ENCODE data around the gene CPT1B.

The CPT1B gene

DNA sequence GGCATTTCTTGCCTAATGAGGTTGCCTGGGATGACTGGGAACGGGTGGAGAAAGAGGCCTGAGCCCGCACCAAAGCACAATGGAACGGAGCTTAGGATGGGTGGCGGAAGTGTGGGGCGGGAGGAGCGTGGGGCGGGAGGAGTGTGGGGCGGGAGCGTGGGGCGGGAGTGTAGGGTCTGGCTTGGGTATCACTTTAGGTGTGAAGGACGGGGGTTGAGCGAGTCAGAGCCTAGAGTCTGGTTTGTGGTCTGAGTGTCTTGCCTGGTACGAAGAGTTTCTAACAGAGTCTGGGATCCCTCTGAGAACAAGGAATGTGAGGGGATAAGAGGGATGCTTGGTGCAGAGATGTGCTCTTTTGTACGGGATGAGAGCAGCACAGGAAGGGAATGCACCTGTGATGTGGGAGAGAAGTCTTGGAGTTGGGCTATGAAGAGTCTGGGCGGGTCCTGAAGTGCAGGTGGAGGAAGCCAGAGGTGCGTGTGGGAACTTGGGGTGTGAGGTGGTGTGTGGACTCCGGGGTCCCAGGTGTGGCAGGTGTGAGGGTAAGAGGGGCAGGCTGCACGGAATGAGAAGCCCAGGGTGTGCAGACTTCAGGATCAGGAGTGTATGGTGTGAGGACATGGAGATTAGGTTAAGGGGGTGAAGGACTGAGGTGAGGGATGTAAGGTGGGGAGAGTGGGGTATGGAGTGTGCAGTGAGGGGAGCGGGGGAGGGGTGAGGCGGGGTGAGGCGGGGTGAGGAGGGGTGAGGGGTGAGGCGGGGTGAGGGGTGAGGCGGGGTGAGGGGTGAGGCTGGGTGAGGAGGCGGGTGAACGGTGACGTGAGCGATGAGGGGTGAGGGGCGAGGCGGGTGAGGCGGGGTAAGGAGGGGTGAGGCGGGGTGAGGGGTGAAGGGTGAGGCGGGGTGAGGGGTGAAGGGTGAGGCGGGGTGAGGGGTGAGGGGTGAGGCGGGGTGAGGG is 16.5 kb downstream of the CPT1B start:
- no peak overlapping the region for H3K4me3 ChIP-seq (ENCODE audit: low read length)
- H3K9ac ChIP-seq (ENCODE audit: low read length), result no peak overlapping the region
- no peaks in the 10 kb centered on the region for H3K4me1 ChIP-seq (ENCODE audit: control insufficient read depth, low read depth, low read length)
- no peaks in the 10 kb centered on the region for H3K36me3 ChIP-seq (ENCODE audit: control insufficient read depth, low read depth, low read length)
- H3K9me3 ChIP-seq (ENCODE audit: control insufficient read depth, low read depth, low read length), result no peaks in the 10 kb centered on the region
- H3K27ac ChIP-seq (ENCODE audit: low read length), result no peak overlapping the region
- peaks cover 16% of the 10 kb centered on the region for H3K27me3 ChIP-seq (ENCODE audit: control insufficient read depth, insufficient read depth, low read length)

DNA sequence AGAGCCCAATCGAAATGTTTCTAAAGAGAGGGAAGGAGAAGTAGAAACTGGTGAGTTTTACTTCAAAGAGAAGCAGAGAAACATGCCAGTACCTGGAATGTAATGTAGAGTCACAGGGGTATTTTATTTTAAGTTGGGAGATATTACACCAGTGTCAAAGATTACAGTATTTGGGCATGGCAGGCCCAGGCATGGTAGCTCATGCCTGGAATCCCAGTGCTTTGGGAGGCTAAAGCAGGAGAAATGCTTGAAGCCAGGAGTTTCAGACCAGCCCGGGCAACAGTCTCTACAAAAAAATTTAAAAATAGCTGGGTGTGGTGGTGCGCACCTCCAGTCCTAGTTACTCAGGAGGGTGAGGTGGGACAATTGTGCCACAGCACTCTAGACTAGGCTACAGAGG is 18.2 kb downstream of the CPT1B start:
- peaks cover 16% of the 10 kb centered on the region for H3K27me3 ChIP-seq (ENCODE audit: control insufficient read depth, insufficient read depth, low read length)
- H3K36me3 ChIP-seq (ENCODE audit: control insufficient read depth, low read depth, low read length), result no peaks in the 10 kb centered on the region
- H3K4me3 ChIP-seq (ENCODE audit: low read length), result no peak overlapping the region
- H3K9me3 ChIP-seq (ENCODE audit: control insufficient read depth, low read depth, low read length), result no peaks in the 10 kb centered on the region
- H3K27ac ChIP-seq (ENCODE audit: low read length), result no peak overlapping the region
- peaks cover 3% of the 10 kb centered on the region for H3K4me1 ChIP-seq (ENCODE audit: control insufficient read depth, low read depth, low read length)
- H3K9ac ChIP-seq (ENCODE audit: low read length), result no peak overlapping the region

DNA sequence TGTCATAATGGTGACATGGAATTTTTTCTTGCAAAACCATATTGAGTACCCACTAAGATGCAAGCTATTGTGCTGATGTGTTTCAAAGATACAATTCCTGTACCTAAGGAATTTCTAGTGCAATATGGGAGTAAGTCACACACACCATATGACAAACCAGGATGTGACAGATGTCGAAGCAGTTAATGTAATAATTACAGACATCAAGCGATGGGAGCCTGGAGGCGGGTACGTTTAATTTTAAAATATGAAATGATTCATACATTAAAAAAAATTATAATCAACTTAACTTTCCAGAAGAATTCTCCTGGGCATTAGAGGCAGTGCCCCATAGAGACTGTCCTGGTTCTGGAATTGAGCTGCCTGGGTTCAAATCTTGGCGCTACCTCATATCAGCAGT is 21.5 kb downstream of the CPT1B start:
- Histone ChIP-seq H3K9ac (ENCODE audit: low read length) (no peak overlapping the region), H3K4me1 (ENCODE audit: control insufficient read depth, low read depth, low read length) (peaks cover 3% of the 10 kb centered on the region), H3K36me3 (ENCODE audit: control insufficient read depth, low read depth, low read length) (no peaks in the 10 kb centered on the region), H3K27ac (ENCODE audit: low read length) (no peak overlapping the region), H3K9me3 (ENCODE audit: control insufficient read depth, low read depth, low read length) (no peaks in the 10 kb centered on the region), H3K27me3 (ENCODE audit: control insufficient read depth, insufficient read depth, low read length) (no peaks in the 10 kb centered on the region), H3K4me3 (ENCODE audit: low read length) (no peak overlapping the region)

DNA sequence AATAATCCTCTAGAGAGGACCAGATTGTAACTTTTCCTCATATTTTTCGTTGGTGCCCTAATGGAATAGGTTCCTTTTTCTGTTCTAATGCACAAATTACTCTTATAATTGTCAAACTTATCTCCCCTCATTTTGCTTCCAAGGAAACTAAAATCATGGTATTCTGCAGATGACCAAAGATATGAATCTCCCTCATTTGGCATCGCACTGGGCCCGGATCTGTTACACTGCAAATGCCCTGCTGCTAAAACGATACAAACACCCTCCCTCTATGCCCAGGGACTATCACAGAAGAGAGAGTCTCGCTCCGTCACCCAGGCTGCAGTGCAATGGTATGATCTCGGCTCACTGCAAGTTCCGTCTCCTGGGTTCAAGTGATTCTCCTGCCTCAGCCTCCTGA is 24.9 kb downstream of the CPT1B start:
- Histone ChIP-seq H3K27ac (ENCODE audit: low read length) (no peak overlapping the region), H3K4me3 (ENCODE audit: low read length) (no peak overlapping the region), H3K27me3 (ENCODE audit: control insufficient read depth, insufficient read depth, low read length) (no peaks in the 10 kb centered on the region), H3K9ac (ENCODE audit: low read length) (no peak overlapping the region), H3K36me3 (ENCODE audit: control insufficient read depth, low read depth, low read length) (no peaks in the 10 kb centered on the region), H3K9me3 (ENCODE audit: control insufficient read depth, low read depth, low read length) (no peaks in the 10 kb centered on the region), H3K4me1 (ENCODE audit: control insufficient read depth, low read depth, low read length) (peaks cover 3% of the 10 kb centered on the region)

DNA sequence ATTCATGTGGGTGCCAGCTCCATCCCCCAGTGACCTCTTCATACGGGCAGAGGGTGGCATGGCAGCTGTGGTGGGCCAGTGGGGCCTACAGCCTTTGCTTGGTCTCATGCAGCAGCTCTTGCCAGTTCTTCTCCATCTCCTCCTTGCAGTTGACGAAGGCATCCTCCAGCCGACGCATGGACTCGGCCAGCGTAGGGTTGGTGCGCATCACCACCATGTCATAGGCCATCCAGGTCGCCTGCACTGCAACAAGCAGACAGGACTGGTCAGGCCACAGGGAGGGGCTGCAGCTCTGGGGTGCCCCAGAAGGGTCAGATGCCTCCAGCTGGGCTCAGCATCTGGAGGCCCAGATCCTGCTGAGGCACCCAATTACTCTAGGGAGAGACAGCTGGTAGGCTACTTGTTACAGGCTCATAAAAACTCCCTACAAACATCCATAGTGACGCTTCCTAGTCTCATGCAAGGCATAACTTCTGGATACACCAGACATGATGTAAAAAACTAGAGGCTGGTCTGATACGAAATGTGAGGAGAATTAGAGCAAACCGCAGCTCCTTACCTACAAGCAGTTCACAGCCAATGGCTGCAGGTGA is 27.0 kb downstream of the CPT1B start:
- H3K27ac ChIP-seq (ENCODE audit: low read length), result no peak overlapping the region
- no peak overlapping the region for H3K9ac ChIP-seq (ENCODE audit: low read length)

DNA sequence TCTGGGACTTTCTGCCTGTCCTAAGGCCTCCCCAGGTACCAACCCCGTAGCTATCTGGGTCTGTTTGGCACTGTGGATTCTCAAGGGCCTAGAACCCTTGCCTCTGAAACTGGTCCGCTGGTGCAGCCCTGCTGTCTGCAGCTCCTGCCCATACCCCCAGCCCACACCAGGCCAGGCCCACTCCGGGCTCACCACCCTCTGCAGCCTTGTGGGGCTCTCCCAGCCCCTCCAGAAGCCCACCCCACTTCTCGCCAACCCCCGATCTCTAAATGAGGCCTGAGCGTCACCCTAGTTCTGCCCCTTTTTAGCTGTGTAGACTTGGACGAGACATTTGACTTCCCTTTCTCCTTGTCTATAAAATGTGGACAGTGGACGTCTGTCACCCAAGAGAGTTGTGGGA is 27.8 kb downstream of the CPT1B start:
- H3K4me1 ChIP-seq (ENCODE audit: control insufficient read depth, low read depth, low read length), result peaks cover 3% of the 10 kb centered on the region
- H3K36me3 ChIP-seq (ENCODE audit: control insufficient read depth, low read depth, low read length), result no peaks in the 10 kb centered on the region
- H3K9me3 ChIP-seq (ENCODE audit: control insufficient read depth, low read depth, low read length), result no peaks in the 10 kb centered on the region
- no peak overlapping the region for H3K27ac ChIP-seq (ENCODE audit: low read length)
- H3K4me3 ChIP-seq (ENCODE audit: low read length), result no peak overlapping the region
- H3K27me3 ChIP-seq (ENCODE audit: control insufficient read depth, insufficient read depth, low read length), result peaks cover under 1% of the 10 kb centered on the region
- no peak overlapping the region for H3K9ac ChIP-seq (ENCODE audit: low read length)

More for the DNA sequence above, 27.0 kb downstream of the CPT1B start:
- H3K9me3 ChIP-seq (ENCODE audit: control insufficient read depth, low read depth, low read length), result no peaks in the 10 kb centered on the region
- H3K36me3 ChIP-seq (ENCODE audit: control insufficient read depth, low read depth, low read length), result no peaks in the 10 kb centered on the region
- no peak overlapping the region for H3K4me3 ChIP-seq (ENCODE audit: low read length)
- no peaks in the 10 kb centered on the region for H3K27me3 ChIP-seq (ENCODE audit: control insufficient read depth, insufficient read depth, low read length)
- peaks cover 3% of the 10 kb centered on the region for H3K4me1 ChIP-seq (ENCODE audit: control insufficient read depth, low read depth, low read length)

DNA sequence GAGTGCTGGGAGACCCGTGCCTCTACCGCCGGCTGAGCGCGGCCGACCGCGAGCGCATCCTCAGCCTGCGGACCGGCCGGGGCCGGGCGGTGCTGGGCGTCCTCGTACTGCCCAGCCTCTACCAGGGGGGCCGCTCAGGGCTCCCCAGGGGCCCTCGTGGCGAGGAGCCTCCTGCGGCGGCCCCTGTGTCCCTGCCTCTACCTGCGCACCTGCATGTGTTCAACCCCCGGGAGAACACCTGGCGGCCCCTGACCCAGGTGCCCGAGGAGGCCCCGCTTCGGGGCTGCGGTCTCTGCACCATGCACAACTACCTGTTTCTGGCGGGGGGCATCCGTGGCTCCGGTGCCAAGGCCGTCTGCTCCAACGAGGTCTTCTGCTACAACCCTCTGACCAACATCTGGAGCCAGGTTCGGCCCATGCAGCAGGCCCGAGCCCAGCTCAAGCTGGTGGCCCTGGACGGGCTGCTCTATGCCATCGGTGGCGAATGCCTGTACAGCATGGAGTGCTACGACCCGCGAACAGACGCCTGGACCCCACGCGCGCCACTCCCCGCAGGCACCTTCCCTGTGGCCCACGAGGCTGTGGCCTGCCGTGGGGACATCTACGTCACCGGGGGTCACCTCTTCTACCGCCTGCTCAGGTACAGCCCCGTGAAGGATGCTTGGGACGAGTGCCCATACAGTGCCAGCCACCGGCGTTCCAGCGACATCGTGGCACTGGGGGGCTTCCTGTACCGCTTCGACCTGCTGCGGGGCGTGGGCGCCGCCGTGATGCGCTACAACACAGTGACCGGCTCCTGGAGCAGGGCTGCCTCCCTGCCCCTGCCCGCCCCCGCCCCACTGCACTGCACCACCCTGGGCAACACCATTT is 29.1 kb downstream of the CPT1B start:
- H3K4me3 ChIP-seq (ENCODE audit: low read length), result no peak overlapping the region
- peaks cover 13% of the 10 kb centered on the region for H3K27me3 ChIP-seq (ENCODE audit: control insufficient read depth, insufficient read depth, low read length)
- H3K27ac ChIP-seq (ENCODE audit: low read length), result no peak overlapping the region
- H3K9me3 ChIP-seq (ENCODE audit: control insufficient read depth, low read depth, low read length), result no peaks in the 10 kb centered on the region
- H3K4me1 ChIP-seq (ENCODE audit: control insufficient read depth, low read depth, low read length), result no peaks in the 10 kb centered on the region
- H3K36me3 ChIP-seq (ENCODE audit: control insufficient read depth, low read depth, low read length), result no peaks in the 10 kb centered on the region
- no peak overlapping the region for H3K9ac ChIP-seq (ENCODE audit: low read length)

DNA sequence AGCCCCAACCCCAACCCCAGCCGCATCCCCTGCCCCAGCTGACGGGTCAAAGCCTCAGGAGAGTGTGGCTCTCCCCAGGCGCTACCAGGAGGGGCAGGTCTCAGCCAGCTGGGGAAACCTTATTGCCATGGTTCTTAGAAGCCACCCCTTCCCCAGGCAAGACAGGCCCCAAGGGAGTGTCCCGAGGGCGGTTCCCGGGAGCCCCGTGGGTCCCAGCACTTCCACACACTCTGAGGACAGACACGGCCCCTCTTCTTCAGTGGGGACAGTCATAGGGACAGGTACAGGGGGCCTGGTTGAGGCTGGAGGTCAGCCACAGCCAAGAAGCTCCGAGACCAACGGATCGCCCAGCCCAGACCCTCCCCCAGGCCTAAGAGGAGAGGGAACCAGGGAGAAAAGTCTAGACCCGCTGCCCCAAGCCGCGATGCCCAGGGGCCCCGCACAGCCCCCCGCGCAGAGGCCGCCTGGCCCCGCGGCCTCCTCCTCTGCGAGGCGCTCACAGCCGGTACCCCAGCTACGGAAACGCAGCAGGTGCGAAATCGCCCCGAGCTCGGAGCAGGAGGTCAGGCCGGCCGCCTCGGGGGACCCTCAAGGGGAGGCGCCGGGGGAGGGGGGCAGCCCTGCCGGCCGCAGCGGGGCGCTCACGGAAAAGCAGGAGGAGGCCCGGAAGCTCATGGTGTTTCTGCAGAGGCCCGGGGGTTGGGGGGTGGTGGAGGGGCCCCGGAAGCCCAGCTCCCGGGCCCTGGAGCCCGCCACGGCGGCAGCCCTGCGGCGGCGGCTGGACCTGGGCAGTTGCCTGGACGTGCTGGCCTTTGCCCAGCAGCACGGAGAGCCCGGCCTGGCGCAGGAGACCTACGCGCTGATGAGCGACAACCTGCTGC is 29.9 kb downstream of the CPT1B start:
- Histone ChIP-seq H3K36me3 (ENCODE audit: control insufficient read depth, low read depth, low read length) (no peaks in the 10 kb centered on the region), H3K9ac (ENCODE audit: low read length) (no peak overlapping the region), H3K9me3 (ENCODE audit: control insufficient read depth, low read depth, low read length) (no peaks in the 10 kb centered on the region), H3K4me1 (ENCODE audit: control insufficient read depth, low read depth, low read length) (no peaks in the 10 kb centered on the region), H3K4me3 (ENCODE audit: low read length) (no peak overlapping the region), H3K27me3 (ENCODE audit: control insufficient read depth, insufficient read depth, low read length) (peaks cover 19% of the 10 kb centered on the region), H3K27ac (ENCODE audit: low read length) (no peak overlapping the region)

DNA sequence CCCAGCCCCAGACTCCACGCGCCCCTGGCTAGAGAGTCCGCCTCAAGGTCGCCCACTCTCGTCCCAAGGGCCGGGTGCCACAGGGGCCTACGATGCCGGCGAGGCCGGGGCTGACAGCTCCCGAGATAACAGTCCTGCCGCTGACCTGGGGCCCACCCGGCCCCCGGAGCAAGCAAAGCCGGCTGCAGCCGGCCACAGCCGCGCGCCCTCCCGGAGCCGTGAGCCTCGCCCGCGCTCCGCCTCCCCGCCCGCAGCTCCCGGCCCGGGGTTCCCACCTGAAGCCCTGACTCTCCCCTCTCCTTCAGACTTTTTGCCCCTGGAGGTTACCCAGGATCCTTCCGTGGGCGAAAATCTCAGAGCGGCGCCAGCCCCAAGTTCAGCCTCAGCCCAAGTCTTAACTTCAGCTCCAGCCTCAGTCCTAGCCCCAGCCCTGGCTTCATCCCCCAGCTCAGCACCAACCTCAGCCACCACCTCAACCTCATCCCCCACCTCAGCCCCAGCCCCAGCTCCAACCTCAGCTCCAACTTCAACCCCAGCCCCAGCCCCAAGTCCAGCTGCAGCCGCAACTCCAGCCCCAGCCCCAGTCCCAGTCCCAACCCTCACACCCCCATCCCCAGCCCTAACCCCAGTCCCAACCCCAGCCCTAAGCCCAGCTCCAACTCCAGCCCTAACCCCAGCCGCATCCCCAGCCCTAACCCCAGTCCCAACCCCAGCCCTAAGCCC is 30.8 kb downstream of the CPT1B start:
- Histone ChIP-seq H3K4me3 (ENCODE audit: low read length) (no peak overlapping the region), H3K27ac (ENCODE audit: low read length) (no peak overlapping the region), H3K36me3 (ENCODE audit: control insufficient read depth, low read depth, low read length) (no peaks in the 10 kb centered on the region), H3K4me1 (ENCODE audit: control insufficient read depth, low read depth, low read length) (no peaks in the 10 kb centered on the region), H3K9me3 (ENCODE audit: control insufficient read depth, low read depth, low read length) (no peaks in the 10 kb centered on the region), H3K27me3 (ENCODE audit: control insufficient read depth, insufficient read depth, low read length) (peaks cover 20% of the 10 kb centered on the region), H3K9ac (ENCODE audit: low read length) (no peak overlapping the region)

Measured in iPS-18a (cell line).